HCT116 (cell line): ENCODE results near the gene ITPK1. TPM values are rescaled to one million over a fixed set of nuclear protein-coding genes. Genes with fewer than 3 reads are reported as not detected.

Experiments used
- ATAC-seq: fragments of 200-7000 bp; cut with Tn5 transposase; 2 replicates; pipeline ENCODE4 v1.9.1; 2020; ENCODE audit warnings: mild to moderate bottlenecking, moderate library complexity
- BruUV-seq: library from RNA; stranded (reverse); fragments of 400-500 nt; replicated peaks from 2 replicates; lab custom pipeline; 2021; lab: Mats Ljungman, UMichigan
- CTCF ChIA-PET: fragments of 300-600 bp; sonication (Branson Sonifier 250); formaldehyde crosslinking; loops from one replicate; lab custom pipeline; 2021; ENCODE audit warnings: antibody characterized with exemption; lab: Charles Lee
- POLR2A ChIA-PET: fragments of 300-600, 350-600 bp; sonication (Branson Sonifier 250); formaldehyde crosslinking; loops from one replicate; lab custom pipeline; 2021; ENCODE audit warnings: antibody characterized with exemption; lab: Charles Lee
- RAD21 ChIA-PET, 2 experiments: fragments of 300-600 bp; sonication (Branson Sonifier 250); formaldehyde crosslinking; loops; one replicate each; lab custom pipeline; 2023; ENCODE audit warnings: low total read pairs in 2 of 2; ENCODE audit not compliant: uncharacterized antibody in 2 of 2, unreplicated experiment in 2 of 2, low non-redundant PET in 1 of 2; lab: Charles Lee
- DNase-seq: peaks from one replicate; pipeline ENCODE4 v3.0.0-alpha.2; 2010; ENCODE audit warnings: low read depth, low spot score
- H2AFZ ChIP-seq: fragments of 200-600 bp; shearing (Covaris generic), sonication (generic); 2 replicates; pipeline ENCODE4 v1.6.1; 2017; ENCODE audit warnings: low read depth, mixed run types, mixed read lengths, antibody characterized with exemption, low read length; ENCODE audit not compliant: poor library complexity, severe bottlenecking
- H3K27ac ChIP-seq: 2 replicates; pipeline ENCODE4 v1.5.1; 2012; ENCODE audit warnings: low read depth, low read length
- H3K27me3 ChIP-seq: fragments of 200-600 bp; sonication (generic); 2 replicates; pipeline ENCODE4 v1.6.1; 2016; ENCODE audit warnings: mixed run types, low read length, mixed read lengths; ENCODE audit not compliant: insufficient read depth
- H3K36me3 ChIP-seq, 2 experiments: fragments of 200-500 bp in 1 of 2; fragments of 200-600 bp in 1 of 2; sonication (Bioruptor generic) in 1 of 2; sonication (generic) in 1 of 2; 2 replicates each; pipeline versions ENCODE4 v1.5.1 to v1.6.1; 2014 to 2016; ENCODE audit warnings: low read length in 2 of 2, inconsistent platforms in 1 of 2, mixed read lengths in 1 of 2, mixed run types in 1 of 2; ENCODE audit not compliant: insufficient read depth in 2 of 2, control insufficient read depth in 1 of 2
- H3K4me1 ChIP-seq, 2 experiments: fragments of 200-600 bp in 1 of 2; sonication (generic) in 1 of 2; 2 replicates each; pipeline versions ENCODE4 v1.5.1 to v1.6.1; 2012 to 2017; ENCODE audit warnings: low read length in 2 of 2, inconsistent platforms in 1 of 2, mild to moderate bottlenecking in 1 of 2, mixed read lengths in 1 of 2, mixed run types in 1 of 2, moderate library complexity in 1 of 2; ENCODE audit not compliant: insufficient read depth in 2 of 2, control insufficient read depth in 1 of 2
- H3K4me2 ChIP-seq: fragments of 200-600 bp; sonication (generic); 2 replicates; pipeline ENCODE4 v1.6.1; 2017; ENCODE audit warnings: mixed run types, low read length, mixed read lengths
- H3K4me3 ChIP-seq, 2 experiments: fragments of 200-600 bp in 1 of 2; sonication (generic) in 1 of 2; replicated peaks in 1 of 2; 2 replicates each; pipeline ENCODE4 v1.5.1; 2011 to 2016; ENCODE audit warnings: low read length in 2 of 2, control low read depth in 1 of 2, low read depth in 1 of 2, mild to moderate bottlenecking in 1 of 2, mixed read lengths in 1 of 2, mixed run types in 1 of 2
- H3K79me2 ChIP-seq: fragments of 200-600 bp; sonication (generic); 2 replicates; pipeline ENCODE4 v1.6.1; 2017; ENCODE audit warnings: mild to moderate bottlenecking, mixed run types, low read length, moderate library complexity, mixed read lengths; ENCODE audit not compliant: insufficient read depth
- H3K9ac ChIP-seq: fragments of 200-600 bp; sonication (generic); 2 replicates; pipeline ENCODE4 v1.6.1; 2016; ENCODE audit warnings: low read length, mixed read lengths
- H3K9me2 ChIP-seq: fragments of 200-600 bp; sonication (generic), shearing (Covaris generic); 2 replicates; pipeline ENCODE4 v1.6.1; 2017; ENCODE audit warnings: mixed run types, mild to moderate bottlenecking, moderate library complexity; ENCODE audit not compliant: insufficient read depth
- H3K9me3 ChIP-seq, 2 experiments: fragments of 200-500 bp in 1 of 2; fragments of 200-600 bp in 1 of 2; sonication (Bioruptor generic) in 1 of 2; sonication (generic) in 1 of 2; 2 replicates each; pipeline ENCODE4 v1.6.1; 2014 to 2017; ENCODE audit warnings: low read length in 2 of 2, mixed read lengths in 2 of 2, inconsistent platforms in 1 of 2, low read depth in 1 of 2, mild to moderate bottlenecking in 1 of 2, mixed run types in 1 of 2, moderate library complexity in 1 of 2; ENCODE audit not compliant: control insufficient read depth in 1 of 2, insufficient read depth in 1 of 2
- H4K20me1 ChIP-seq: fragments of 200-600 bp; sonication (generic), shearing (Covaris generic); 2 replicates; pipeline ENCODE4 v1.6.1; 2017; ENCODE audit warnings: mixed run types, mild to moderate bottlenecking, moderate library complexity; ENCODE audit not compliant: insufficient read depth
- CBX3 ChIP-seq: IDR thresholded peaks from 2 replicates; pipeline ENCODE4 v1.6.1; 2012; ENCODE audit warnings: low read depth
- CEBPB ChIP-seq: IDR thresholded peaks from 2 replicates; pipeline ENCODE4 v1.6.1; 2012; ENCODE audit warnings: low read depth
- EGR1 ChIP-seq: IDR thresholded peaks from 2 replicates; pipeline ENCODE4 v1.6.1; 2012; ENCODE audit warnings: low read depth
- ELF1 ChIP-seq: IDR thresholded peaks from 2 replicates; pipeline ENCODE4 v1.6.1; 2012; ENCODE audit warnings: low read depth, borderline replicate concordance
- EZH2 ChIP-seq: fragments of 200-600 bp; sonication (generic); IDR thresholded peaks from 2 replicates; pipeline ENCODE4 v1.6.1; 2017; ENCODE audit warnings: antibody characterized with exemption, mixed run types
- FOSL1 ChIP-seq: IDR thresholded peaks from 2 replicates; pipeline ENCODE4 v1.6.1; 2012; ENCODE audit warnings: low read depth
- JUND ChIP-seq: IDR thresholded peaks from 2 replicates; pipeline ENCODE4 v1.6.1; 2012
- RAD21 ChIP-seq: IDR thresholded peaks from 2 replicates; pipeline ENCODE4 v1.6.1; 2012; ENCODE audit warnings: low read depth, mild to moderate bottlenecking
- SIN3A ChIP-seq: IDR thresholded peaks from 2 replicates; pipeline ENCODE4 v1.6.1; 2012; ENCODE audit warnings: low read depth
- SRF ChIP-seq: IDR thresholded peaks from 2 replicates; pipeline ENCODE4 v1.6.1; 2012; ENCODE audit warnings: low read depth
- TCF7L2 ChIP-seq: IDR thresholded peaks from 2 replicates; pipeline ENCODE4 v1.7.0; 2011; ENCODE audit warnings: borderline replicate concordance, inconsistent platforms; ENCODE audit not compliant: insufficient read depth, insufficient read length; ENCODE audit errors: extremely low read depth
- intact Hi-C: fragments of 100-400 bp; cut with micrococcal nuclease; formaldehyde crosslinking; loops from 2 replicates; pipeline ENCODE4 v1.10.0; 2022
- total RNA-seq: library from RNA; stranded (reverse); gene quantifications from one replicate; pipeline ENCODE4 v1.2.1, GENCODE V29; 2021; ENCODE audit not compliant: unreplicated experiment
- TF ChIP-seq, protein P1 (sequence below), 3 experiments: fragments of 200-600 bp in 1 of 3; sonication (generic) in 1 of 3; IDR thresholded peaks in 2 of 3; conservative IDR thresholded peaks in 1 of 3; 2 replicates each; pipeline ENCODE4 v1.5.1; 2012 to 2017; ENCODE audit warnings: low read depth in 2 of 3, low read length in 2 of 3, antibody characterized with exemption in 1 of 3, borderline replicate concordance in 1 of 3, control low read depth in 1 of 3, mild to moderate bottlenecking in 1 of 3, mixed read lengths in 1 of 3, mixed run types in 1 of 3, moderate library complexity in 1 of 3; ENCODE audit not compliant: insufficient read depth in 1 of 3
- TF ChIP-seq, protein P2 (sequence below): IDR thresholded peaks from 2 replicates; pipeline ENCODE4 v1.6.1; 2012
- TF ChIP-seq, protein P3 (sequence below): IDR thresholded peaks from 2 replicates; pipeline ENCODE4 v1.6.1; 2011; ENCODE audit warnings: mild to moderate bottlenecking, low read length, moderate library complexity; ENCODE audit not compliant: insufficient replicate concordance; ENCODE audit errors: extremely low read depth

The ITPK1 gene
- total RNA-seq, 1 experiment from 2014 or later: 70.2 TPM

DNA sequence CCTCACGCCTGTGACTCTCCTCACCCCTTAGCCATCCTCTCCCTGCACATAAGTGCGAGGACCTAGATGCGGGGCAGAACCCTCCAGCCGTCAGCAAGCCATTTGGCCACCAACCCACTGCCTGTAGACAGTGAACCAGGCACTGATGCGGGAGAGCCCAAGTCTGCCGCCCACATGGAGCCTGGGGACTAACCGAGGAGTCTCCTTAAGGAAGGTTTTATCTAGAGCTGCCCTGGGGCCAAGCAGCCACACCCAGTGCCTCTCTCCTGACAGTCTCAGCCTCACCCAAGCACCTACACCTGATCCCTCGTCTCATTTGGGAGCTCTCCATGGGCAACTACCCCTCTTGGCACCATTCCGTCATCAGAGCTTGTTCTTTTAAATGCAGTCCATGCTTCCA lies 120.1 kb downstream of the ITPK1 start:
- no peak overlapping the region for H3K4me3 ChIP-seq
- no peak overlapping the region for H3K9ac ChIP-seq
- no peaks in the 10 kb centered on the region; a peak in 1 of 4 replicates for H3K4me1 ChIP-seq
- no peak overlapping the region for H2AFZ ChIP-seq
- H3K9me3 ChIP-seq: no peaks in the 10 kb centered on the region
- no peak overlapping the region for H3K4me2 ChIP-seq
- no peaks in the 10 kb centered on the region for H3K36me3 ChIP-seq
- ATAC-seq: no peak
- ChIA-PET CTCF (no interaction called here), RAD21 (no interaction called here), POLR2A (no interaction called here)
- H3K79me2 ChIP-seq: no peaks in the 10 kb centered on the region
- intact Hi-C loops: no loop called here
- H3K27ac ChIP-seq: no peak overlapping the region
- BruUV-seq: no TSS peak
- H3K27me3 ChIP-seq: no peaks in the 10 kb centered on the region
- no peaks in the 10 kb centered on the region for H4K20me1 ChIP-seq
- no peaks in the 10 kb centered on the region for H3K9me2 ChIP-seq
- no peak for DNase-seq
- no peak for TF ChIP-seq CEBPB
- no peak for TF ChIP-seq CBX3
- TF ChIP-seq, all 23 proteins: peak for 0

DNA sequence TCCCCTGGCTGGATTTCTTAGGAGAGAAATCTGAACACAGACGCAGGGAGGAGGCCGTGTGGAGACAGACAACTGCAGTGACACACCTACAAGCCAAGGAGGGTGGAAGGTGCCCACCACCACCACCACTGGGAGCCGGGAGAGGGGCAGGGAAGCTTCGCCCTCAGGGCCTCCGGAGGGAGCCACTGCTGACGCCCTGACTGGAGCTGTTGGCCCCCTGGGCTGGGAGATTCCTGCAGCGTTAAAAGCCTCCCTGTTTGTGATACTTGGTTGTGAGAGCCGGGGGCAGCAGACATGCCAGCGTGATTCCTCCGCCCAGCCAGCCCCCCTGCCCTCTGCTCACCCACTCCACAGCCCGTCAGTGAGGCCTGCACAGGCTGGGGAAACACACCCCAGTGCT lies 120.8 kb downstream of the ITPK1 start:
- Histone ChIP-seq H3K36me3 (no peaks in the 10 kb centered on the region), H3K9me3 (no peaks in the 10 kb centered on the region), H3K79me2 (no peaks in the 10 kb centered on the region), H4K20me1 (no peaks in the 10 kb centered on the region), H3K4me1 (no peaks in the 10 kb centered on the region; a peak in 1 of 4 replicates), H2AFZ (no peak overlapping the region), H3K27ac (no peak overlapping the region), H3K9ac (no peak overlapping the region), H3K27me3 (no peaks in the 10 kb centered on the region), H3K4me3 (no peak overlapping the region), H3K9me2 (no peaks in the 10 kb centered on the region), H3K4me2 (no peak overlapping the region)
- no TSS peak for BruUV-seq
- CTCF ChIA-PET: no interaction called here
- RAD21 ChIA-PET: no interaction called here
- intact Hi-C loops: no loop called here
- POLR2A ChIA-PET: no interaction called here
- no peak for DNase-seq
- no peak for ATAC-seq
- TF ChIP-seq EGR1 (no peak), CBX3 (no peak), FOSL1 (no peak), TCF7L2 (no peak), EZH2 (no peak), SIN3A (no peak), ELF1 (no peak), JUND (no peak), RAD21 (no peak), SRF (no peak)
- TF ChIP-seq, protein P1, sequence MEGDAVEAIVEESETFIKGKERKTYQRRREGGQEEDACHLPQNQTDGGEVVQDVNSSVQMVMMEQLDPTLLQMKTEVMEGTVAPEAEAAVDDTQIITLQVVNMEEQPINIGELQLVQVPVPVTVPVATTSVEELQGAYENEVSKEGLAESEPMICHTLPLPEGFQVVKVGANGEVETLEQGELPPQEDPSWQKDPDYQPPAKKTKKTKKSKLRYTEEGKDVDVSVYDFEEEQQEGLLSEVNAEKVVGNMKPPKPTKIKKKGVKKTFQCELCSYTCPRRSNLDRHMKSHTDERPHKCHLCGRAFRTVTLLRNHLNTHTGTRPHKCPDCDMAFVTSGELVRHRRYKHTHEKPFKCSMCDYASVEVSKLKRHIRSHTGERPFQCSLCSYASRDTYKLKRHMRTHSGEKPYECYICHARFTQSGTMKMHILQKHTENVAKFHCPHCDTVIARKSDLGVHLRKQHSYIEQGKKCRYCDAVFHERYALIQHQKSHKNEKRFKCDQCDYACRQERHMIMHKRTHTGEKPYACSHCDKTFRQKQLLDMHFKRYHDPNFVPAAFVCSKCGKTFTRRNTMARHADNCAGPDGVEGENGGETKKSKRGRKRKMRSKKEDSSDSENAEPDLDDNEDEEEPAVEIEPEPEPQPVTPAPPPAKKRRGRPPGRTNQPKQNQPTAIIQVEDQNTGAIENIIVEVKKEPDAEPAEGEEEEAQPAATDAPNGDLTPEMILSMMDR (IDR thresholded peaks at IDR 0.05 in 2 of 3, conservative IDR thresholded peaks at IDR 0.05 in 1 of 3; ENCODE audit: borderline replicate concordance in 1 of 3, insufficient read depth in 1 of 3, low read depth in 2 of 3, low read length in 2 of 3): no peak
- TF ChIP-seq, protein P2, sequence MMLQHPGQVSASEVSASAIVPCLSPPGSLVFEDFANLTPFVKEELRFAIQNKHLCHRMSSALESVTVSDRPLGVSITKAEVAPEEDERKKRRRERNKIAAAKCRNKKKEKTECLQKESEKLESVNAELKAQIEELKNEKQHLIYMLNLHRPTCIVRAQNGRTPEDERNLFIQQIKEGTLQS: no peak
- TF ChIP-seq, protein P3, sequence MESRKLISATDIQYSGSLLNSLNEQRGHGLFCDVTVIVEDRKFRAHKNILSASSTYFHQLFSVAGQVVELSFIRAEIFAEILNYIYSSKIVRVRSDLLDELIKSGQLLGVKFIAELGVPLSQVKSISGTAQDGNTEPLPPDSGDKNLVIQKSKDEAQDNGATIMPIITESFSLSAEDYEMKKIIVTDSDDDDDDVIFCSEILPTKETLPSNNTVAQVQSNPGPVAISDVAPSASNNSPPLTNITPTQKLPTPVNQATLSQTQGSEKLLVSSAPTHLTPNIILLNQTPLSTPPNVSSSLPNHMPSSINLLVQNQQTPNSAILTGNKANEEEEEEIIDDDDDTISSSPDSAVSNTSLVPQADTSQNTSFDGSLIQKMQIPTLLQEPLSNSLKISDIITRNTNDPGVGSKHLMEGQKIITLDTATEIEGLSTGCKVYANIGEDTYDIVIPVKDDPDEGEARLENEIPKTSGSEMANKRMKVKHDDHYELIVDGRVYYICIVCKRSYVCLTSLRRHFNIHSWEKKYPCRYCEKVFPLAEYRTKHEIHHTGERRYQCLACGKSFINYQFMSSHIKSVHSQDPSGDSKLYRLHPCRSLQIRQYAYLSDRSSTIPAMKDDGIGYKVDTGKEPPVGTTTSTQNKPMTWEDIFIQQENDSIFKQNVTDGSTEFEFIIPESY: no peak
